Fibroblast of lung (primary cell): Measurements from ENCODE around the gene FAM107B.

ENCODE experiments used
- EZH2 ChIP-seq: IDR thresholded peaks from 2 replicates; pipeline ENCODE4 v1.5.1; 2012; ENCODE audit warnings: low read length, control low read depth, mild to moderate bottlenecking; ENCODE audit errors: missing control alignments
- TF ChIP-seq, protein P1 (sequence below), 2 donors: IDR thresholded peaks in 1 of 2; conservative IDR thresholded peaks in 1 of 2; 1 replicate in 1 of 2; 2 replicates in 1 of 2; pipeline ENCODE4 v1.5.1; 2011 to 2012; ENCODE audit warnings: low read length in 2 of 2, control low read depth in 1 of 2, inconsistent platforms in 1 of 2, low read depth in 1 of 2, mild to moderate bottlenecking in 1 of 2

DNA sequence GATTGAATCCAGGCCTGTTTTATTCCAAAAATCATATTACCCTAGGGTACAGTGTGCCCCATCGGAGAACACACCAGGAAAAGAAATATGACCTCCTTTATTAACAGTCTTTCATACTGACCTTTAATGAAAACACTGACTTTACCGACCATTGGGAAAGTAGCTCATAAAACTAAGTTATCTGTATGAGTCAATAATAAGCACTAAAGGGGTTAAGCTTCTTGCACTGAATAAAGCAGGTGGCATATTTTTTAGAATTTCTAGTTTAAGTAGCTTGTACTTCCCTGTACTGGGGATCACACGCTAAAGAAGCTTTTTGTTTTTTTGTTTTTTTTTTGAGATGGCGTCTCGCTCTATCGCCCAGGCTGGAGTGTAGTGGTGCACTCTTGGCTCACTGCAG is 199.8 kb downstream of the FAM107B start:
- TF ChIP-seq EZH2: no peak
- TF ChIP-seq, protein P1, sequence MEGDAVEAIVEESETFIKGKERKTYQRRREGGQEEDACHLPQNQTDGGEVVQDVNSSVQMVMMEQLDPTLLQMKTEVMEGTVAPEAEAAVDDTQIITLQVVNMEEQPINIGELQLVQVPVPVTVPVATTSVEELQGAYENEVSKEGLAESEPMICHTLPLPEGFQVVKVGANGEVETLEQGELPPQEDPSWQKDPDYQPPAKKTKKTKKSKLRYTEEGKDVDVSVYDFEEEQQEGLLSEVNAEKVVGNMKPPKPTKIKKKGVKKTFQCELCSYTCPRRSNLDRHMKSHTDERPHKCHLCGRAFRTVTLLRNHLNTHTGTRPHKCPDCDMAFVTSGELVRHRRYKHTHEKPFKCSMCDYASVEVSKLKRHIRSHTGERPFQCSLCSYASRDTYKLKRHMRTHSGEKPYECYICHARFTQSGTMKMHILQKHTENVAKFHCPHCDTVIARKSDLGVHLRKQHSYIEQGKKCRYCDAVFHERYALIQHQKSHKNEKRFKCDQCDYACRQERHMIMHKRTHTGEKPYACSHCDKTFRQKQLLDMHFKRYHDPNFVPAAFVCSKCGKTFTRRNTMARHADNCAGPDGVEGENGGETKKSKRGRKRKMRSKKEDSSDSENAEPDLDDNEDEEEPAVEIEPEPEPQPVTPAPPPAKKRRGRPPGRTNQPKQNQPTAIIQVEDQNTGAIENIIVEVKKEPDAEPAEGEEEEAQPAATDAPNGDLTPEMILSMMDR (conservative IDR thresholded peaks at IDR 0.05 in 1 of 2, IDR thresholded peaks at IDR 0.05 in 1 of 2; ENCODE audit: low read depth in 1 of 2, low read length in 2 of 2): no peak
